ENCODE data around the gene PDLIM1.

Gene PDLIM1

DNA sequence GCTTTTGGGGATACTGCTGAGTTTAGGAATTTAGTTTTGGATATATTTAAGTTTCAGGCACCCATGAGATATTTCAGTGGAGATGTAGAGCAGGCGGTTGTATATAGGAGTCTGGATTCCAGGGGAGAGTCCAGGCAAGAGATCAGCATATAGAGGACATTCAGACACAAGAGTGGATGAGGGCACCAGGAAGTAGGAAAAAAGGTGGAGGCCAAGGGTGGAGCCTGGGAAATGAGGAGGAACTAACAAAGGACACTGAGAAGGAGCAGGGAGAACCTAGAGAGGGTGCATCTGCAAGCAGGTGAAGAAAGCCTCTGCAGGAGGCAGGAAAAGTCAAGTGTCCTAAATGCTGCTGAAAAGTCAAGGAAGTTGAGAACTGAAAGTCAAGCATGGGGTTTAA is 13.1 kb upstream of the PDLIM1 start:
- no peak overlapping the region for H3K4me3 ChIP-seq (ENCODE audit: insufficient read depth, low read depth, low read length, poor library complexity, severe bottlenecking)
- no peaks in the 10 kb centered on the region for H3K27me3 ChIP-seq (replicated peaks; ENCODE audit: control insufficient read depth, insufficient read depth, low read length, poor library complexity, severe bottlenecking)
- H3K36me3 ChIP-seq (ENCODE audit: control insufficient read depth, insufficient read depth, low read length): no peaks in the 10 kb centered on the region
- H3K27ac ChIP-seq (ENCODE audit: insufficient read depth, low read length, poor library complexity, severe bottlenecking): no peak overlapping the region
- no peaks in the 10 kb centered on the region for H3K4me1 ChIP-seq (ENCODE audit: control insufficient read depth, insufficient read depth, low read length, poor library complexity, severe bottlenecking)
- no peak for DNase-seq
- H3K9me3 ChIP-seq (ENCODE audit: control insufficient read depth, low read length): no peaks in the 10 kb centered on the region

DNA sequence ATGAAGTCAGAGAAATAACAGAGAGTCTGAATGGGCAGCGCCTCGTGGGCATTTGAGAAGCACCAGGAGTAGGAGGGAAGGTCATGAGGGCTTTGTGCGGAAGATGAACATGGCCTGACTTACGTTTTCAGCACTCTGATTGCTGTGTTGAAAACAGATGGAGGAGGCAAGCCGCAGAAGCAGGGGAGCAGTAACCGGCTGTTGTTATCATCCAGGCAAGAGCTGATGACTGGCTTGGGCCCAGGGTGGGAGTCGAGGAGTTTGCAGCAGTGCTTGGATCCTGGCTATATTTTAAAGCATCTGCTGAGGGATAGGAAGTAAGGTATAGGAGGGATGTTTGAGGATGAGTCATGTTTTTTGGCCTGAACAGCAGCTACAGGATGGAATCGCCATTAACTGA is 12.7 kb upstream of the PDLIM1 start:
- H3K4me1 ChIP-seq (ENCODE audit: control insufficient read depth, insufficient read depth, low read length, poor library complexity, severe bottlenecking): no peaks in the 10 kb centered on the region
- H3K4me3 ChIP-seq (ENCODE audit: insufficient read depth, low read depth, low read length, poor library complexity, severe bottlenecking): no peak overlapping the region
- no peak for DNase-seq
- H3K36me3 ChIP-seq (ENCODE audit: control insufficient read depth, insufficient read depth, low read length): no peaks in the 10 kb centered on the region
- H3K9me3 ChIP-seq (ENCODE audit: control insufficient read depth, low read length): no peaks in the 10 kb centered on the region
- H3K27me3 ChIP-seq (replicated peaks; ENCODE audit: control insufficient read depth, insufficient read depth, low read length, poor library complexity, severe bottlenecking): no peaks in the 10 kb centered on the region
- no peak overlapping the region for H3K27ac ChIP-seq (ENCODE audit: insufficient read depth, low read length, poor library complexity, severe bottlenecking)

DNA sequence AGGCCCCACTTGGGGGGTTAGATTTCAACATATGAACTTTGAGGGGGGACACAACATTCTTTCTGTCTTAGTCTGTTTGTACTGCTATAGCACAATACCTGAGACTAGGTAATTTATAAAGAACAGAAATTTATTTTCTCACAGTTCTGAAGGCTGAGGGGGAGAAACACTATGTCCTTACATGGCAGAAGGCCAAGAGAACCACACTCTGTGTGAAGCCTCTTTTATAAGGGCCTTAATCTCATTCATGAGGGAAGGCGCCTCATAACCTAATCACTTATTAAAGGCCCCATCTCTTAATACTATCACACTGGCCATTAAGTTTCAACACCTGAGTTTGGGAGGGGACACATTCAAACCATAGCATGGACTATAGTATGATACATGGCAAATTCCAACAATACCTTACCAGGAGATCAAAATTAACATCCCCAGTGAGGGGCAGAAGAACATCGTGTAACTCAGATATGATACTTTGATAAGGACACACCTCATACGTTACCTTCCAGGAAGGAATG is 9.3 kb upstream of the PDLIM1 start:
- no peak for DNase-seq
- Histone ChIP-seq H3K4me1 (ENCODE audit: control insufficient read depth, insufficient read depth, low read length, poor library complexity, severe bottlenecking) (no peaks in the 10 kb centered on the region), H3K4me3 (ENCODE audit: insufficient read depth, low read depth, low read length, poor library complexity, severe bottlenecking) (no peak overlapping the region), H3K27me3 (replicated peaks; ENCODE audit: control insufficient read depth, insufficient read depth, low read length, poor library complexity, severe bottlenecking) (no peaks in the 10 kb centered on the region), H3K27ac (ENCODE audit: insufficient read depth, low read length, poor library complexity, severe bottlenecking) (no peak overlapping the region), H3K36me3 (ENCODE audit: control insufficient read depth, insufficient read depth, low read length) (no peaks in the 10 kb centered on the region), H3K9me3 (ENCODE audit: control insufficient read depth, low read length) (no peaks in the 10 kb centered on the region)

DNA sequence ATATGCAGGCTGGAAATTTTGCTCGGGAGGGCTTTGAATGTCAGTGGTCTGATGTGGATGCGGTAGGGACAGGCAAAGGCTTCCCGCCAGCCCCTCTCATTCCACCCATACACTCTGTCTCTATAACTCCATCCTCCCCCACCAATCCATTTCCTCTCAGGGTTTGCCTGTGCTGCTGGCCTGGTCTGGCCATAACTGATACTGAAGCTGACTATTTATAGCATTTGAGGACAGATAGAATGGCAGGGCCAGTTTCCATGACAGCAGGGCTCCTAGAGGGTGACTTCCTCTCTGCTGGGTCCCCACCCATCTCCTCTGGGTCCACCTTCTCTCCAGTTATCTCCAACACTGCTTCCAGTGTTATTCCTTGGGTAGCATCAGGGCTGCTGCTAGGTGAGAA is 6.6 kb upstream of the PDLIM1 start:
- no peaks in the 10 kb centered on the region for H3K36me3 ChIP-seq (ENCODE audit: control insufficient read depth, insufficient read depth, low read length)
- no peak for DNase-seq
- no peak overlapping the region for H3K4me3 ChIP-seq (ENCODE audit: insufficient read depth, low read depth, low read length, poor library complexity, severe bottlenecking)
- H3K27me3 ChIP-seq (replicated peaks; ENCODE audit: control insufficient read depth, insufficient read depth, low read length, poor library complexity, severe bottlenecking): no peaks in the 10 kb centered on the region
- H3K27ac ChIP-seq (ENCODE audit: insufficient read depth, low read length, poor library complexity, severe bottlenecking): no peak overlapping the region
- peaks cover 3% of the 10 kb centered on the region for H3K4me1 ChIP-seq (ENCODE audit: control insufficient read depth, insufficient read depth, low read length, poor library complexity, severe bottlenecking)
- no peaks in the 10 kb centered on the region for H3K9me3 ChIP-seq (ENCODE audit: control insufficient read depth, low read length)

DNA sequence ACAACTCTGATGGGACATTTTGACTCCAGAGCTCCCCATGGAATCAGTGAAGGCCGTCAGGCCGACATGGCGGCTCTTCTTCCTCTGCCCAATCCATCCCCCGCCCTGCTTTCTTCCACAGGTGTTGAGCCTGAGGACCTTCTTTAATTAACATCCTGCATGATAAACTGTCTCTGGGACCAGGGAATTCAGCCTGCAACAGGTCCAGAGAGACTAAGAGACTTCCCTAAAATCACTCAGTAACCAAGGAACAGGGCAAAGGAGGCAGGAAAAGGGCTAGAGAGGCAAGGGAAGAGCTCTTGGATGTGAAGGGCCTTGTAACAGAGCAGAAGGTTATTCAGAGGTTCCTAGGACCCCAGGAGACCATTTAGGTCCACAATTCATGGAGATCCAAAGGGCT is 6.0 kb upstream of the PDLIM1 start:
- Histone ChIP-seq H3K27ac (ENCODE audit: insufficient read depth, low read length, poor library complexity, severe bottlenecking) (no peak overlapping the region), H3K4me3 (ENCODE audit: insufficient read depth, low read depth, low read length, poor library complexity, severe bottlenecking) (no peak overlapping the region), H3K4me1 (ENCODE audit: control insufficient read depth, insufficient read depth, low read length, poor library complexity, severe bottlenecking) (peaks cover 3% of the 10 kb centered on the region), H3K27me3 (replicated peaks; ENCODE audit: control insufficient read depth, insufficient read depth, low read length, poor library complexity, severe bottlenecking) (no peaks in the 10 kb centered on the region), H3K9me3 (ENCODE audit: control insufficient read depth, low read length) (no peaks in the 10 kb centered on the region), H3K36me3 (ENCODE audit: control insufficient read depth, insufficient read depth, low read length) (no peaks in the 10 kb centered on the region)
- DNase-seq: no peak

DNA sequence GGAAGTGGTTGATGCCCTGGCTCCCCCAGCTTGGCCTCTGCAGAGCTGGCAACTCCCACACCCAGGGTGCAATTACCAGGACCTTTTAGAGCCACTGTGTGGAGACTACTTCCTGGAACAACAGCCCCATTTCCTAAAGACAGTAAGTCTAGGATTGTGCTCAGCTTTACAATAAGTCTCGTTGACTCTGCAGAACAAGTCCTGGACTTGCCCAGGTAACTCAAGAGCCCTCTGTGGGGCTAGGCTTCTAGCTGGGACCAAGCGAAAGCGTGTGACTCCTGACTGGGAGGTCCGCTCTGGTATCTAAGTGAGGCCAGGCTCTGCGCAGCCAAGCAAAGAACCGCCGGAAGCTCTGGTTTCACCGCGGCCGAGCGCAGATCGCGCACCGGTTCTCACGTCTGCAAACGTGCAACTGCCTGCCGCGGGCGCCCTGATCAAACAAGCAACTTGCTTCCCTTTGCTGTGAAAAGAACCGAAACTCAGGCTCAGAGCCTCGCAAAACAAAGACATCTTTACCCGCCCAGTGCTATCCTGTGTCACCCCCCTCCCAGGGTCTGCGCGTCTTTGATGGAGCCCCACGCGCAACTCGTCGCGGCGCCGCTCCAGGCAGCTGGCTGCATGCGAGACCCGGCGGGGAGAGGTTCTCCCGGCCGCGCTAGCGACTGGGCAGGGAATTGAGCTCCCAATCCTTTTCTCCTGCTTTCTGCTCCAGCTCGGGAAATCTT is 4.4 kb upstream of the PDLIM1 start:
- Histone ChIP-seq H3K4me3 (ENCODE audit: insufficient read depth, low read depth, low read length, poor library complexity, severe bottlenecking) (peak overlapping the region; percentile 29), H3K27me3 (replicated peaks; ENCODE audit: control insufficient read depth, insufficient read depth, low read length, poor library complexity, severe bottlenecking) (no peaks in the 10 kb centered on the region), H3K36me3 (ENCODE audit: control insufficient read depth, insufficient read depth, low read length) (no peaks in the 10 kb centered on the region), H3K4me1 (ENCODE audit: control insufficient read depth, insufficient read depth, low read length, poor library complexity, severe bottlenecking) (peaks cover 3% of the 10 kb centered on the region), H3K27ac (ENCODE audit: insufficient read depth, low read length, poor library complexity, severe bottlenecking) (no peak overlapping the region), H3K9me3 (ENCODE audit: control insufficient read depth, low read length) (no peaks in the 10 kb centered on the region)
- no peak for DNase-seq

DNA sequence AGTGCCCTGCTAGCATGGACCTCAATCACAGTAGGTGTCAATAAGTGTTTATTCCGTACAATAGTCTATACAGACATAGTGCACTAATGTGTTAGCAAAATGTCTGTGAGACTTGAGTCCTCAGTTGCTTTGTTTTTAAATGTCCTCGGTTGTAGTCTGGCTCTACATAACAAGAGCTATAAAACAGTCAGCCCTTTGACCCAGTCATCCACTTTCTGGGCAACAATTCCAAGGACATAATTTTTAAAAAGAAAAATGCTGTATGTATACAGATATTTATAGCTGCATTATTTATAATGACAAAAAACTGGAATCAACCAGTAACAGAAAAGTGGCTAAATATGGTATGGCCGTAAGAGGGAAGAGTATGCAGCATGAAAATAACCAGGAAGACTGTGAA is 2.8 kb upstream of the PDLIM1 start:
- Histone ChIP-seq H3K9me3 (ENCODE audit: control insufficient read depth, low read length) (no peaks in the 10 kb centered on the region), H3K27me3 (replicated peaks; ENCODE audit: control insufficient read depth, insufficient read depth, low read length, poor library complexity, severe bottlenecking) (no peaks in the 10 kb centered on the region), H3K4me3 (ENCODE audit: insufficient read depth, low read depth, low read length, poor library complexity, severe bottlenecking) (no peak overlapping the region), H3K36me3 (ENCODE audit: control insufficient read depth, insufficient read depth, low read length) (no peaks in the 10 kb centered on the region), H3K27ac (ENCODE audit: insufficient read depth, low read length, poor library complexity, severe bottlenecking) (no peak overlapping the region), H3K4me1 (ENCODE audit: control insufficient read depth, insufficient read depth, low read length, poor library complexity, severe bottlenecking) (peaks cover 3% of the 10 kb centered on the region)
- DNase-seq: no peak

DNA sequence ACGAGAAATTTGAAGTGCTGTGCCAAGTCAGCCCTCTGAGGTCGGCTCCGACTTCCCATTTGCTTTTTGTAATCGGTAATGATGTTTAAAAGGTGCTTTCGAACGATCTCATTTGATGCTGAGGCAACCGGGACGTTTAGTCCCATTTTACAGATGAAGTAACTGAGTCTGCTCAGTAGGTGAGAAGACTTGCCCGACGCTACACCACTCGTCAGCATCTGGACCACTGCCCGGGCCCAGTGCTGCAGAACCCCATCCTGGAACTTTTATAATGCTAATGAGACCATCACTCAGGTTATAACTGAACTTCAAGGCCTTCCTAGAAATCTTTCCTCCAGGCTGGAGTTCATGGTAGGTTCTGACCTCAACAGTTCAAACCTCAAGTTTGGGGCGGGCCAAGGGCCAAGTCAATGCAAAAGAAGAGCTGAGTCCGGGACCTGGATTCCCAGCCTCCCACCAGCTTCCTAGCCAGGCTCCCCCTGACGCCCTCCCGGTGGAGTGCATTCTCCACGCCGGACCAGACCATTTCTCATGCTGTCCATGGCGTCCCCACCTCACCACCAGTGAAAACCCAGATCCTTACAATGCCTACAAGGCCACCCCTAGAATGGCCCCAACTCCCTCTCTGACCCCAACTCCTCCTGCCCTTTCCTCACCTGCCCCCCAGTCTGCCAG is 699 bp upstream of the PDLIM1 start:
- no peaks in the 10 kb centered on the region for H3K9me3 ChIP-seq (ENCODE audit: control insufficient read depth, low read length)
- H3K27ac ChIP-seq (ENCODE audit: insufficient read depth, low read length, poor library complexity, severe bottlenecking): no peak overlapping the region
- no peaks in the 10 kb centered on the region for H3K36me3 ChIP-seq (ENCODE audit: control insufficient read depth, insufficient read depth, low read length)
- peaks cover 3% of the 10 kb centered on the region for H3K4me1 ChIP-seq (ENCODE audit: control insufficient read depth, insufficient read depth, low read length, poor library complexity, severe bottlenecking)
- H3K4me3 ChIP-seq (ENCODE audit: insufficient read depth, low read depth, low read length, poor library complexity, severe bottlenecking): no peak overlapping the region
- DNase-seq: no peak
- H3K27me3 ChIP-seq (replicated peaks; ENCODE audit: control insufficient read depth, insufficient read depth, low read length, poor library complexity, severe bottlenecking): peaks cover 3% of the 10 kb centered on the region

DNA sequence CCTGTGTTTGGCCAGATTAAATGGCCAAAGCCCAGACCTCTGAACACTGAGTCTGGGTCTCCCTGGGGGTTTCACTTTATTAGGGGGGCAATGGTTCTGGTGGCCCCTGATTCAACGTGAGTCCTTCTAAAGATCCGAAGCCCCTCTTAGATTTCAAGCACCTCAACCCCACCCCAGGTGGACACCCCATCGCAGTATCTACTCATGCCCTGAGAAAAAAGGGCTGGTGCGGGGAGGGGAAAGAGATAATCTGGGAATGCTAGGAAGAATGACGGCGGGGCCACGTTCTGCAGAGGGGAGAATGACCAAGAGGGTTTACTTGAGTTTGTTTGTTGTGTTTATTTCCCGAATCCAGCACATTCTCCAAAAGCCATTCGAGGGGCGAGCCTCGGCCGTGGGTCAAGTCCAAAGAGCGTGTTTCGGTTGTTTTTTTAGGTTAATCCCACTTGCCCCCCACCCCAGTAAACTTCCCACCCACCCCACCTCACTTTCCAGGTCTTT is 832 bp downstream of the PDLIM1 start:
- H3K4me1 ChIP-seq (ENCODE audit: control insufficient read depth, insufficient read depth, low read length, poor library complexity, severe bottlenecking): peaks cover 3% of the 10 kb centered on the region
- H3K27me3 ChIP-seq (replicated peaks; ENCODE audit: control insufficient read depth, insufficient read depth, low read length, poor library complexity, severe bottlenecking): peaks cover 3% of the 10 kb centered on the region
- no peak overlapping the region for H3K4me3 ChIP-seq (ENCODE audit: insufficient read depth, low read depth, low read length, poor library complexity, severe bottlenecking)
- no peaks in the 10 kb centered on the region for H3K9me3 ChIP-seq (ENCODE audit: control insufficient read depth, low read length)
- no peak for DNase-seq
- no peaks in the 10 kb centered on the region for H3K36me3 ChIP-seq (ENCODE audit: control insufficient read depth, insufficient read depth, low read length)
- H3K27ac ChIP-seq (ENCODE audit: insufficient read depth, low read length, poor library complexity, severe bottlenecking): no peak overlapping the region

All from effector memory CD4-positive, alpha-beta T cell (primary cell).